Liver (tissue), 3 donors: ENCODE data around the gene CYB5RL.

Source experiments
- CTCF ChIP-seq: fragments of 150-350 bp; IDR thresholded peaks from 2 replicates; pipeline ENCODE4 v1.5.1; 2017; ENCODE audit warnings: improper control_type of control experiment, low read depth, low read length; ENCODE audit not compliant: missing input control
- GABPA ChIP-seq, 2 donors: IDR thresholded peaks in 1 of 2; conservative IDR thresholded peaks in 1 of 2; 2 replicates each; pipeline ENCODE4 v1.6.1; 2016; ENCODE audit warnings: antibody characterized with exemption in 2 of 2, mild to moderate bottlenecking in 1 of 2, moderate library complexity in 1 of 2
- HNF4G ChIP-seq: IDR thresholded peaks from 2 replicates; pipeline ENCODE4 v1.6.1; 2016; ENCODE audit warnings: antibody characterized with exemption
- TAF1 ChIP-seq: conservative IDR thresholded peaks from 2 replicates; pipeline ENCODE4 v1.6.1; 2016; ENCODE audit warnings: antibody characterized with exemption, mild to moderate bottlenecking
- donor health status: healthy.
- donor health status: healthy.

- TF ChIP-seq GABPA (IDR thresholded peaks at IDR 0.05 in 1 of 2, conservative IDR thresholded peaks at IDR 0.05 in 1 of 2), result no peak
- TF ChIP-seq CTCF, result no peak
- no peak for TF ChIP-seq TAF1
- TF ChIP-seq HNF4G, result no peak
Observed at GRCh38 chr1:54151013-54151412, 48.8 kb downstream of the CYB5RL start.
